Stromal cell of bone marrow (primary cell): ENCODE measurements around the gene ZBTB40.

ENCODE experiments used
- DNase-seq: peaks from one replicate; pipeline ENCODE4 v3.0.0-alpha.2; 2012; ENCODE audit warnings: low read depth

ZBTB40 gene

GRCh38 chr1:22434717-22435116 lies 16.9 kb upstream of the ZBTB40 start:
- no peak for DNase-seq

DNA sequence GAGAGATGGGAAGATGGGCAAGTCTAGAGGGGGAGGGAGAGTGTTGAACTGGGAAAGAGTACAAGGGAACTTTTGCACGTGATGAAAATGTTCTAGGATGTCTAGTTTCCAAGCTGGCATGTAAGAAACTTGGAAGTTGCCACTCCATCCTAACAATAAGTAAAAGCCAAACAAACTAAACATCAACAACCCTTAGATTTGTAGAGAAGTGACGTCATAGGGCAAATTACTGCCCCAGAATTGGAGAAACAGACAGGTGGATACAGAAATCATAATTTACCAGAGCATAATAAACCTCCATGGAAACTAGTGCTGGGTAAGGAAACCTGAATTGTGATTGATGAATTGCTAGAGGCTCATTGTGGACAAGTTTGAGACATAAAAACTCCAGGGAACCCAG lies 14.7 kb upstream of the ZBTB40 start:
- DNase-seq: no peak

- no peak for DNase-seq
Observed at GRCh38 chr1:22437573-22437972, 14.1 kb upstream of the ZBTB40 start.

GRCh38 chr1:22440582-22440981 lies 11.1 kb upstream of the ZBTB40 start:
- no peak for DNase-seq

- no peak for DNase-seq
Observed at GRCh38 chr1:22442212-22442894, 9.3 kb upstream of the ZBTB40 start.

DNA sequence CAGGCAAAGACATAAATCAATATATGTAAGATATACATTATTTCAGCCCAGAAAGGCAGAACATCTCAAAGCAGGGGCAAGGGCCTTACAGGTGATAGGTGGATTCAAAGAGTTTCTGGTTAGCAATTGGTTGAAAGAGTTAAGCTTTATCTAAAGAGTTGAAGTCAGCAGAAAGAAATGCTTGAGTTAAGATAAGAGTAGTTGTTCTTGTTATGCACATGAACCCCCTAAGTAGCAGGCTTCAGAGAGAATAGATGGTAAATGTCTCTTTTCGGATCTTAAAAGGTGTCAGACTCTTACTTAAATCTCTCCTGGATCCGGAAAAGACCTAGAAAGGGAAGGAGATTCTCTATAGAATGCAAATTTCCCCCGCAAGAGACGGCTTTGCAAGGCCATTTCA lies 8.3 kb upstream of the ZBTB40 start:
- DNase-seq: no peak

GRCh38 chr1:22444856-22445255 lies 6.8 kb upstream of the ZBTB40 start:
- DNase-seq: no peak

DNA sequence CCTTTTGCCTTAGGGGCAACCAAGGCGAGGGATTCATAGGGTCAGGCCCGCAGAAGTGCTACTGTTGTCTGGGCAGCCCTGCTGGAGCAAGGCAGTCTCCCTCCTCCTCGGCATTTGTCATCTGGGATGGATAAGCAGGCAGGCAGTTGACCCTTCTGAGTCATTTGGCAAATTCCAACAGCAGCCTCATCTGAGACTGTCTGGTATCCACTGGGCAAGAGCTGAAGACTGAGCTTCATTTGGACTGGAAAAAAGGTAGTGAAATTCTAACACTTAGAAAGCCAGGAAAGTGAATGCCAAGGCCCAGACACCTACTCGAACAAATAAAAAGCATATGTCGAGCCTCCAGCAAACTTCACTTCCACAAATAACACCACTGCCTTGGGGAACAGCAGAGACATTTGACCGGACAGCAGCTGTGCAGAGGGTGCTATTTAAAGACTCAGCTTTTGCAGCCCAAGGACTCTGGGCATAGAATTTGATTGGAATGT lies 4.0 kb upstream of the ZBTB40 start:
- peak; percentile 70 for DNase-seq

DNA sequence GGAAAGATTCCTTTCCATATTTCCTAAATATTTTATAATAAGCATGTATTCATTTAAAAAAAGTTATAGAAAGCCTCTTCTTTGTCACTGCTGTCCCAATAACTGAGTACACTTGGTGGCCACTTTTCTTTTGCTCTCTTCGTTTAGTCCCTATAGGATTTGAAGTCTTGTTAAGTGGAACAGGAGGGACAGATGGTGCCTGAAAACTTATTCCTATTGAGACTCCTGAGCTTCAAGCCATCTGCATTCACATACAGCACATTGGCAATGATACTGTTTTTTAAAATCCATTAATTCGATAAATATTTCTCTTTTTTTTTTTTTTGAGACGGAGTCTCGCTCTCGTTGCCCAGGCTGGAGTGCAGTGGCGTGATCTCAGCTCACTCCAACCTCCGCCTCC lies 2.0 kb upstream of the ZBTB40 start:
- DNase-seq: no peak

DNA sequence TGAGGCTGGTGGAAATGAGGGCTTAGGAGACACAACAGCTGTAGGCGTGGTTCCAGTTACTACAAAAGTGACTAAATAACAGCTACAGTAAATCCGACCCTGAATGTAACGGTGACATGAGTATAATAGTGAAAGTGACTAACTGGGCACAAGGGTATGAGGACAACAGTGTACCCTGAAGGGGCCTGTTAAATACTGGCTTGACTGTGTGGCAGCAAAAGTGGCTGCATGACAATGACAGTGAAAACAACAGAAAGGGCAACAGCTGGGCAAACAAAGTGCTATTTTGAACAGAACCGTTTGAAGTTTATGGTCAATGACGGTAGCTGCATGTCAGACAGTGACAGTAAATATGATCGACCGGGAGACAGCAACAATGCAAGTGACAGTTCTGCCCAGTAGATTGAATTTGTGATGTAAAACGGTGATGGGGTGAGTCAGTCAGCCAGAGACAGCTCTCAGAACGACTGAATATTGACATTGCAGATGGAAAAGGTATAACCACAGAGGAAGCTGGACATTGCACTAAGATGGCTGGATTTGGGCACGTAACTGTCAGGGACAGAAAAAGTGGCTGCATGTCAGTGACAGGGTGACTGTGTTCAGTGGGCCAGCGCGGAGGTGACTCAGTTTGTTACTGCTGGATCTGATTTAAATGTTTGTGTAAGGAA lies 1.2 kb upstream of the ZBTB40 start:
- DNase-seq: no peak

DNA sequence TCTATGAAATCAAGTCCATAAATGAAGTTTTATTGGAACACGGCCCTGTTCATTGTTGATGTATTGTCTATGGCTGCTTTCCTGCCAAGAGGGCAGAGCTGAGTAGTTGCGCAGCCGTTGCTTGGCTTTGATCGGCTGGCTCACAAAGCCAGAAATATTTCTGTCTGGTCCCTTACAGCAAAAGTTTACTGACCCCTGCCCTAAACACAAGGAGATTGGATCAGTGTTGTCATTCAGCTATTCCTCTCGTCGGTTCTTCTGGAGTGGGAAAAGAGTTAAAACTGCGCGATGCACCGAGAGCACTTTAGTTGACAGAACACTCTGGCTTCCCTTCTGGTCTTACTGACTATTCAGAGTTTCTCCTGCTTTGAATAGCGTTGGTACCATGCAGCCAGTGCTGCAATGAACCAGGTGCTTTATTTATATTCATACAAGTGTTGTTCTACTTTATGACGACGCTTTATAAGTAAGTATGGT lies 868 bp downstream of the ZBTB40 start:
- DNase-seq: peak; percentile 41

GRCh38 chr1:22453181-22453580 lies 1.5 kb downstream of the ZBTB40 start:
- DNase-seq: no peak

GRCh38 chr1:22454476-22455056 lies 2.9 kb downstream of the ZBTB40 start:
- DNase-seq: no peak

GRCh38 chr1:22457345-22457744 lies 5.7 kb downstream of the ZBTB40 start:
- DNase-seq: no peak

GRCh38 chr1:22457836-22458235 lies 6.2 kb downstream of the ZBTB40 start:
- DNase-seq: no peak

DNA sequence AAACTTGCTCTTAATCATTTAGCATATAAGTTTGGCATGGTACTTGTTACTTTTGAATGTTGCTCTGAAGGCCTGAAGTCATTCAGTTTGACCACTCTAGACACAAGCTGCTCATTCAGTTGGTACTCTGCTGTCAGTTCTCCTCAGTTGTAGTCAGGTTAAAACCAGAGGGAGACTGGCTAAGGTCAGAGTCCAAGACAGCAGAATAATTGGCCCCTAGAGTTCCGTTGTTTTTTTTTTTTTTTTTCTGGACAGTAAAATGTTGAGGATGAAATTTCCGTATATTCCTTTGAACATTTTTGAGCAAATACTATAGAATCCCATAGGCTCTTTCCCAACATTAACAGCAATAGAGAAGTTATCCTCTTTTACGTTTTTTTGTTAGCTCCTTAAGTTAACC lies 9.4 kb downstream of the ZBTB40 start:
- DNase-seq: no peak

- no peak for DNase-seq
Observed at GRCh38 chr1:22461678-22462527, 10.3 kb downstream of the ZBTB40 start.

- no peak for DNase-seq
Observed at GRCh38 chr1:22462928-22463327, 11.3 kb downstream of the ZBTB40 start.

- no peak for DNase-seq
Observed at GRCh38 chr1:22465015-22465565, 13.4 kb downstream of the ZBTB40 start.

DNA sequence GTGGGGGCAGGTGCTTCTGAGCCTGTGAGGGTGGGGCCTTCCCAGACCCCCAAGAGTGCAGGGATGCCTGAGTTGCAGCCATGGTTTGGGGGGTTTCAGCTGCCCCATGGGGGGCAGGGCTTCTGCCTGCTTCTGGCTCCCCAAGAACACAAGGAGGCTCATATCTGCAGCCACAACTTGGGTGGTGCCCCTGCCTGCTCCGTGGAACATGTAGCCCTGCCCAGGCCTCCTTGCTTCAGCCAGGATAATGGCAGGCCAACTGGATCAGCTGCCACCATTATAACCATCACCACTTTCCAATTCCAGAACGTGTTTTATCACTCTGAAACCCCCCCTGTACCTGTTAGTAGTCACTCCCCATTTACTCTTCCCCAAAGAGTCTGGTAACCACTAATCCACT lies 14.0 kb downstream of the ZBTB40 start:
- DNase-seq: no peak

- no peak for DNase-seq
Observed at GRCh38 chr1:22470227-22470626, 18.6 kb downstream of the ZBTB40 start.

DNA sequence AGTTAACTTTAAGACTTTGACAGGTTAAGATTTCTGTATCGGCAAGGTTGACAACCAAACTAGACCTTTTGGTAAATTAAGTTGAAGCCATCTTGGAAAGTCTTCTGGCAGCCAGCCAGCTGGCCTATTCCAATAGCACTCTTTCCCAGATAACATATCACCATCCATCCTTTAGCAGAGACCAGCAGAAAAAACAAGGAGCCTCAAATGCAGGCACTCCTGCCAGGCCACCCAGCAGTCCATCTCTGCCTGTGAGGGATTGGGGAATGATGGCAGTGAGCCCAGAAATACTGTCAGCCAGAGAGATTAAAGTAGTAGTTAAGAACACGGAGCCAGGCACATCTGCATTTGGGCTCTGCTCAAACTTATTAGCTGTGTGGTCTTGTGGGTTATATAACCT lies 19.4 kb downstream of the ZBTB40 start:
- DNase-seq: no peak
